GM21786 (cell line): Measurements from ENCODE around the gene HNRNPUL1.

ENCODE experiments used
- ATAC-seq: cut with Tn5 transposase; IDR thresholded peaks from one replicate; pipeline ENCODE4 v1.9.1; 2021; ENCODE audit not compliant: unreplicated experiment

Gene HNRNPUL1

DNA sequence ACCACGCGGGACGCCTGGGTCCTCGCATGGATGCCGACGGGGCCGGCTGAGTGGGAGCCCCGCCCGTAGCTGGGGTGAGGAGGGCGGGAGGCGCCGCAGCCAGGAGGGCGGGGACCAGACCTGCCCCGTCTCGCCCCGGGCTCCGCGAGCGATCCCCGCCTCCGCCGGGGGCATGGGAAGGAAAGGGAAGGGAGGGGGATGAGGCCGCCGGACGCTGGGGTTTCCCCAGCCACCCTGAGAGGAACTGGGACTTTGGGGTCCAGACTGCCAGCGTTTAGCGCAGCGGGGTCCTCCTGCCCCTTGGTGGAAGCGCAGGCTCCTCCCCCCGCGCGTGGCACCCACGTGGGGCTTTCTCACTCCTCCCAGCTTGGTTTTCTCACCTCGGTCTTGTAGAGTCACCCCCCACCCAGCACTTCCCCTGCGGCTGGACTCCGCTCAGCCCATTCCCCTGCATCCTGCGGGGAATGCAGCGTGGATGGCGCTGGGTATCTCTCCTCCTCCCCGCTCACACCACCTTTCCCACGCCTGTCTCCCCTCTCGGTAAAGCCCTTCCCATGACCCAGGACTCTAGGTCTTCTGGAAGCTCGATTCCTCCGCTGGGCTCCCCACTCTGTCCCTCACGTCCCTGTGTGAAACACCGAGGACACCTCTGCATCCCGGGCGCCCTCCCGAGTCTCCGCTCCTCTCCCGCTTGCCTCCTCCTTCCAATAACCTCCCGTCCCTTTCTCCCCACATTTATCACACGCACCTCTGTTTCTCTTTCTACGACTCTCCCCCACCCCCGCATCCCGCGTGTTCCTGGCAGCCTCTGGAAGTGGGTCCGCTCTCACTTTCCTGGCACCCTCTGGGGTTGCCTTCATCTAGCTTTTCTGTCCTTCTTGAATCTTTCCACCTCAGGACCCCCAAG lies 87.4 kb downstream of the HNRNPUL1 start:
- no peak for ATAC-seq

GRCh38 chr19:41352279-41352608 lies 88.1 kb downstream of the HNRNPUL1 start:
- no peak for ATAC-seq

- no peak for ATAC-seq
These were observed 88.7 kb downstream of the HNRNPUL1 start for GRCh38 chr19:41352609-41353465.

- ATAC-seq: no peak
These were observed 89.5 kb downstream of the HNRNPUL1 start, which contains the start of gene TGFB1 for GRCh38 chr19:41353466-41354342. TGFB1 (minus strand) TSS chr19:41353922; CDS start chr19:41353044, 878 bp downstream.

DNA sequence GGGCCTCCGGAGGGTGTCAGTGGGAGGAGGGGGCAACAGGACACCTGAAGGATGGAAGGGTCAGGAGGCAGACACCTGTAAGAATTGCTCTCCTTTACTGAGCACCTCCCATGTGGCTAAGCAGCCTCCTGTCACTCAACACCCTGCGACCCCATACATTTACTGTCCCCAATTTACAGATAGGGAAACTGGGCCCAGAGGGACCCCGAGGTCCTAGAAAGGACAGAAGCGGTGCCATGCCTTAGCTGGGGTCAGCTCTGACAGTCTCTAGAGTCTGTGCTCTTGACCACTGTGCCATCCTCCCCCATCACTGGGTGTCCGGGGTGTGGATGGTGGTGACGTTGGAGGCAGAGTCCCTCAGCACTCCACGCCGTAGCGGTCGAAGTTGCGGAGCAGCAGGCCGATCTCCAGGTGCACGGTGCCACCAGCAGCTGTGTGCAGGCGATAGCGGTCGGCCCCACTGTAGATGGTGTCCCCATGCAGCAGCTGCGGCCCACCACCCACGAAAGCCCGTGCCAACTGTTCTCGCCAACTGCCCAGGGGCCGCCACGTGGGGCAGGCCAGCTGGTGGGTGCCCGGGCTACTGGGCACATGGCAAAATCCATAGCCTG lies 90.3 kb downstream of the HNRNPUL1 start:
- no peak for ATAC-seq

DNA sequence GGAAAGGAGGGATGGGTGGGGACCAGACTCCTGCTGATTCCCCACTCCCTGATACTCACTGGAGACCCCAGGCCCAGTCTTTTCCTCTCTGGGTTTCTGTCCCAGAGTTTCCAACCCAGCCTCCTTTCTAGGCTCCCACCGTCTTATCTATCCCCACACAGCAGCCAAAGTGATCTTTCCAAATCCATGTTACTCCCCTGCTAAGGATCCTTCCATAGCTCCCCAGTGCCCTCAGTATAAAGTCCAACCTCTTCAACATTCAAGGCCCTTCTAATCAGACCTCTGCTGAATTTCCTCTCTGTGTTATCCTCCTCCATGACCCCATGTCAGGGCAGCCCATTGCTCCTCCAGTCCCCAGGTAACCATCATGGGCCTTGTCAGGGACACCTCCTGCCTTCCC lies 90.9 kb downstream of the HNRNPUL1 start:
- no peak for ATAC-seq

- no peak for ATAC-seq
These were observed 91.6 kb downstream of the HNRNPUL1 start for GRCh38 chr19:41355802-41356201.

- ATAC-seq: no peak
These were observed 93.0 kb downstream of the HNRNPUL1 start for GRCh38 chr19:41356984-41357739.
